Lower leg skin (tissue), 3 donors: ENCODE measurements around the gene GTF3A.

Source experiments
- POLR2A ChIP-seq, 2 donors: fragments of 450-650 bp; IDR thresholded peaks; one replicate each; pipeline ENCODE4 v1.6.1; 2016 to 2017; ENCODE audit warnings: antibody characterized with exemption in 2 of 2, mild to moderate bottlenecking in 1 of 2, moderate library complexity in 1 of 2
- TF ChIP-seq, protein P1 (sequence below), 3 donors: fragments of 450-650 bp; IDR thresholded peaks; one replicate each; pipeline ENCODE4 v1.5.1; 2016; ENCODE audit warnings: antibody characterized with exemption in 3 of 3, mild to moderate bottlenecking in 3 of 3, moderate library complexity in 2 of 3

DNA sequence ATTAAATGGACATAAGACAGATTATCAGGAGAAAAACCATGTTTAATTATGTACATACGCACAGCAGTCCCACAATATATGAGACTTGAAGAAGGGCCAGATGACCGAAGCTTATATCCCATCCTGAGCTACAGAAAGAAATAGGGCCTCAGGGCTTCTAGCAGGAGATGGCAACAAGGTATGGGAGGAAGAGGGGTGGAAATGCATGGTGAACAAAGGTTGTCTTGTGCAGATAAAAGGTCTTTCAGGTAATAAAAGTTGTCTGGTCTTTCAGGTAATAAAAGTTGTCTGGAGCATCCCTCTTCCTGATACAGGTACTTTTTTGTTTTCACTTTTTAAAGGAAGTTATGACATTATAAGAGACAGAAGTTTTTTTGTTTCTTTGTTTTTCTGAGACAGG, 15.4 kb upstream of the GTF3A start:
- TF ChIP-seq, protein P1, sequence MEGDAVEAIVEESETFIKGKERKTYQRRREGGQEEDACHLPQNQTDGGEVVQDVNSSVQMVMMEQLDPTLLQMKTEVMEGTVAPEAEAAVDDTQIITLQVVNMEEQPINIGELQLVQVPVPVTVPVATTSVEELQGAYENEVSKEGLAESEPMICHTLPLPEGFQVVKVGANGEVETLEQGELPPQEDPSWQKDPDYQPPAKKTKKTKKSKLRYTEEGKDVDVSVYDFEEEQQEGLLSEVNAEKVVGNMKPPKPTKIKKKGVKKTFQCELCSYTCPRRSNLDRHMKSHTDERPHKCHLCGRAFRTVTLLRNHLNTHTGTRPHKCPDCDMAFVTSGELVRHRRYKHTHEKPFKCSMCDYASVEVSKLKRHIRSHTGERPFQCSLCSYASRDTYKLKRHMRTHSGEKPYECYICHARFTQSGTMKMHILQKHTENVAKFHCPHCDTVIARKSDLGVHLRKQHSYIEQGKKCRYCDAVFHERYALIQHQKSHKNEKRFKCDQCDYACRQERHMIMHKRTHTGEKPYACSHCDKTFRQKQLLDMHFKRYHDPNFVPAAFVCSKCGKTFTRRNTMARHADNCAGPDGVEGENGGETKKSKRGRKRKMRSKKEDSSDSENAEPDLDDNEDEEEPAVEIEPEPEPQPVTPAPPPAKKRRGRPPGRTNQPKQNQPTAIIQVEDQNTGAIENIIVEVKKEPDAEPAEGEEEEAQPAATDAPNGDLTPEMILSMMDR (IDR thresholded peaks at IDR 0.05) = no peak
- TF ChIP-seq POLR2A (IDR thresholded peaks at IDR 0.05) = no peak
